HepG2 (cell line): ENCODE data around the gene PRR33. TPM values are rescaled to one million over a fixed set of nuclear protein-coding genes. Genes with fewer than 3 reads are reported as not detected.

ENCODE experiments used
- ARID5B ChIP-seq: IDR thresholded peaks from 2 replicates; pipeline ENCODE4 v1.4.0; 2020; ENCODE audit warnings: mild to moderate bottlenecking, missing genetic modification reagents
- ATF5 ChIP-seq: sonication (generic); formaldehyde crosslinking; IDR thresholded peaks from 2 replicates; pipeline ENCODE4 v1.4.0; 2020; ENCODE audit warnings: mild to moderate bottlenecking, low read depth, missing genetic modification reagents
- KDM2A ChIP-seq: sonication (generic); formaldehyde crosslinking; IDR thresholded peaks from 2 replicates; pipeline ENCODE4 v1.4.0; 2020; ENCODE audit warnings: low read depth, missing genetic modification reagents, borderline replicate concordance
- MED13 ChIP-seq: sonication (generic); formaldehyde crosslinking; IDR thresholded peaks from 2 replicates; pipeline ENCODE4 v1.5.0; 2020; ENCODE audit warnings: missing genetic modification reagents
- PPARG ChIP-seq: conservative IDR thresholded peaks from 2 replicates; pipeline ENCODE4 v1.6.1; 2016; ENCODE audit warnings: missing biosample characterization, missing genetic modification reagents
- RELA ChIP-seq: sonication (generic); formaldehyde crosslinking; IDR thresholded peaks from 2 replicates; pipeline ENCODE4 v1.4.0; 2020; ENCODE audit warnings: missing genetic modification reagents
- RXRA ChIP-seq: sonication (generic); formaldehyde crosslinking; IDR thresholded peaks from 2 replicates; pipeline ENCODE4 v1.5.1; 2020; ENCODE audit warnings: missing genetic modification reagents
- ZNF350 ChIP-seq: sonication (generic); formaldehyde crosslinking; IDR thresholded peaks from 2 replicates; pipeline ENCODE4 v1.4.0; 2020; ENCODE audit warnings: mild to moderate bottlenecking, low read depth, missing genetic modification reagents, borderline replicate concordance
- ZNF501 ChIP-seq: sonication (generic); formaldehyde crosslinking; IDR thresholded peaks from 2 replicates; pipeline ENCODE4 v1.5.1; 2020; ENCODE audit warnings: mild to moderate bottlenecking, moderate library complexity, missing genetic modification reagents
- ZNF574 ChIP-seq: sonication (generic); formaldehyde crosslinking; IDR thresholded peaks from 2 replicates; pipeline ENCODE4 v1.4.0; 2020; ENCODE audit warnings: missing genetic modification reagents
- ZNF607 ChIP-seq: sonication (generic); formaldehyde crosslinking; IDR thresholded peaks from 2 replicates; pipeline ENCODE4 v1.5.1; 2020; ENCODE audit warnings: missing genetic modification reagents, mild to moderate bottlenecking, borderline replicate concordance
- polyA plus RNA-seq, 8 experiments: library from polyadenylated mRNA; depleted of rRNA in 3 of 8; stranded (reverse) in 7 of 8; unstranded in 1 of 8; fragments of >200 nt; fragmentation: Illumina TruSeq in 4 of 8; extraction: Trizol in 4 of 8; gene quantifications; 2 replicates each; pipeline versions ENCODE4 v1.2.1 to v1.2.3, GENCODE V29; 2011 to 2016; ENCODE audit warnings: low read depth in 4 of 8, missing spikeins in 1 of 8, mixed read lengths in 1 of 8; ENCODE audit not compliant: insufficient read depth in 1 of 8
- total RNA-seq, 5 experiments: library from RNA; depleted of rRNA; stranded (reverse); fragments of >200 nt; fragmentation: Illumina TruSeq; extraction: Trizol; gene quantifications; 2 replicates each; pipeline ENCODE4 v1.2.3, GENCODE V29; 2016; ENCODE audit warnings: low read depth in 1 of 5
- TF ChIP-seq, protein P1 (sequence below): sonication (generic); formaldehyde crosslinking; IDR thresholded peaks from 2 replicates; pipeline ENCODE4 v1.4.0; 2020; ENCODE audit warnings: missing genetic modification reagents

PRR33 gene
- total and polyA plus RNA-seq, 2 of the 13 experiments (the other 11 are each of a cell fraction or from before 2014, with no cell fraction given) = not detected

DNA sequence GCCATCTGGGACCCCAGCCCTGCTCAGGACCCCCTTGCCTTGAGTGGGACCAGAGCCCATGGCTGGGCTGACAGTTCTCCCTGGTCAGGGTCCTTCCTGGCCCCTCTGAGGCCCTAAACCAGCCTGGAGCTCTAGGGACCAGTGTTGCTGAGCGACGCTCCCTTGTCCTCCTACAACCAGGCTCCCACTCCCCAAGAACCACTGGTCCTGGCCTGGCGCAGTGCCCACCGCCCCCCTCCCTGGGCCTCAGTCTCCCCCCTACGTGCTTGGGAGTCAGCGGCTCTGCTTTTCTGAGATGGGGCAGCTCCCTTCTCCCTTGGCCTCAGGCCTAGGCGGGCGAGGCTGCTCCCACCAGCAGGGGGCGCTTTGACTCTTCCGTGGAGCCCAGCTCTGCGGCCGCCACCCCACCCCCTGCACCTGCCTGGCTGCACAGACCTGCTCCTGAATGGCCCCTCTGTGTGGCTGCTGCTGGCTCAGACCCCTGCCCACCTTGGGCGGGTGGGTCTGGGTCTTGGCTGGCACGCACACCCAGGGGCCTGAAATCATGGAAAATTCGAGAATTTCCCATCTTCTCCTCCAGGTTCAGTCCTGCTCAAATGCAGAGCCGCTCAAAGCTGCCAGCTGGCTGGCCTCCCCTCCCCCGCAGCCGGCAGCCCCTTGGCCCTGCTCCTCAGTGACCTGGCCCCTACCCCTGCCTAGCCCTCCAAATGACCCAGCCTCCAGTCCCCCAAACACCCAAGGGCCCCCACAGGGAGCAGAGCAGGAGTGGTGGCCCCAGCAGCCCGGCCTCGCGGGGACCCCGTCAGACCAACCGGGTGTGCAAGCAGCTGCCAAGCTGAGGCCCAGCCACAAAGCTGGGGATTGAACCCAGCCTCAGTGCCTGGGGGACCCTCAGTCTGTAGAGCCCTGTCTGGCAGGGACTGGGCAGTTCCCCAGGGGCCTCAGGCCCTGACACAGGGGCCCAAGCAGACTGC is 9.1 kb downstream of the PRR33 start (continued):
- 0 out of 2 replicates have a peak, but pooled peaks have one; percentile 24 for TF ChIP-seq ZNF607 (CRISPR knock-in tag)
- TF ChIP-seq ATF5 (CRISPR knock-in tag) = no peak
- no peak for TF ChIP-seq RELA
- 0 out of 2 replicates have a peak, but pooled peaks have one; percentile 14 for TF ChIP-seq RXRA
- TF ChIP-seq KDM2A = peak; percentile 65; the same call in 1 of the 2 replicates
- 0 out of 2 replicates have a peak, but pooled peaks have one; percentile 25 for TF ChIP-seq ARID5B (CRISPR knock-in tag)
- peak; percentile 48; the same call in 1 of the 2 replicates for TF ChIP-seq ZNF501 (CRISPR knock-in tag)
- 0 out of 2 replicates have a peak, but pooled peaks have one; percentile 36 for TF ChIP-seq MED13
- no peak for TF ChIP-seq PPARG (CRISPR knock-in tag)
- TF ChIP-seq ZNF574 = peak; percentile 57
- TF ChIP-seq, protein P1, sequence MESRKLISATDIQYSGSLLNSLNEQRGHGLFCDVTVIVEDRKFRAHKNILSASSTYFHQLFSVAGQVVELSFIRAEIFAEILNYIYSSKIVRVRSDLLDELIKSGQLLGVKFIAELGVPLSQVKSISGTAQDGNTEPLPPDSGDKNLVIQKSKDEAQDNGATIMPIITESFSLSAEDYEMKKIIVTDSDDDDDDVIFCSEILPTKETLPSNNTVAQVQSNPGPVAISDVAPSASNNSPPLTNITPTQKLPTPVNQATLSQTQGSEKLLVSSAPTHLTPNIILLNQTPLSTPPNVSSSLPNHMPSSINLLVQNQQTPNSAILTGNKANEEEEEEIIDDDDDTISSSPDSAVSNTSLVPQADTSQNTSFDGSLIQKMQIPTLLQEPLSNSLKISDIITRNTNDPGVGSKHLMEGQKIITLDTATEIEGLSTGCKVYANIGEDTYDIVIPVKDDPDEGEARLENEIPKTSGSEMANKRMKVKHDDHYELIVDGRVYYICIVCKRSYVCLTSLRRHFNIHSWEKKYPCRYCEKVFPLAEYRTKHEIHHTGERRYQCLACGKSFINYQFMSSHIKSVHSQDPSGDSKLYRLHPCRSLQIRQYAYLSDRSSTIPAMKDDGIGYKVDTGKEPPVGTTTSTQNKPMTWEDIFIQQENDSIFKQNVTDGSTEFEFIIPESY = 0 out of 2 replicates have a peak, but pooled peaks have one; percentile 19
- TF ChIP-seq ZNF350 (CRISPR knock-in tag) = peak; percentile 74; the same call in 1 of the 2 replicates
